OCI-M2 (cell line): ENCODE measurements around the gene SECISBP2L.
"Not testable (repeated sequence)": the region's sequence is repeated elsewhere in the genome, so short reads cannot be mapped to it uniquely, and the experiment has no call there.

Experiments used
- DNase-seq: peaks from one replicate; lab custom pipeline; 2025; ENCODE audit not compliant: unreplicated experiment; lab: John Stamatoyannopoulos, UW

The SECISBP2L gene

GRCh38 chr15:49015896-49016295 is 30.4 kb downstream of the SECISBP2L start:
- no peak for DNase-seq

GRCh38 chr15:48999314-48999713 is 46.9 kb downstream of the SECISBP2L start:
- no peak for DNase-seq

GRCh38 chr15:48996276-48996675 is 50.0 kb downstream of the SECISBP2L start:
- no peak for DNase-seq

GRCh38 chr15:48993380-48993779 is 52.9 kb downstream of the SECISBP2L start:
- no peak for DNase-seq

- DNase-seq = no peak
Measured at GRCh38 chr15:48992545-48992944, 53.7 kb downstream of the SECISBP2L start.

- DNase-seq = no peak
Measured at GRCh38 chr15:48992096-48992495, 54.1 kb downstream of the SECISBP2L start.

GRCh38 chr15:48989170-48989569 is 57.1 kb downstream of the SECISBP2L start:
- DNase-seq = no peak

GRCh38 chr15:48987142-48987541 is 59.1 kb downstream of the SECISBP2L start:
- no peak for DNase-seq

GRCh38 chr15:48986240-48986639 is 60.0 kb downstream of the SECISBP2L start:
- no peak for DNase-seq

GRCh38 chr15:48985516-48985915 is 60.7 kb downstream of the SECISBP2L start:
- DNase-seq = no peak

GRCh38 chr15:48984811-48985352 is 61.4 kb downstream of the SECISBP2L start:
- no peak for DNase-seq

- no peak for DNase-seq
Measured at GRCh38 chr15:48984021-48984710, 62.1 kb downstream of the SECISBP2L start.

- DNase-seq = no peak
Measured at GRCh38 chr15:48983300-48983699, 62.9 kb downstream of the SECISBP2L start.

GRCh38 chr15:48981941-48982340 is 64.3 kb downstream of the SECISBP2L start:
- DNase-seq = no peak

GRCh38 chr15:48978638-48979037 is 67.6 kb downstream of the SECISBP2L start:
- no peak for DNase-seq

GRCh38 chr15:48976444-48977088 is 69.7 kb downstream of the SECISBP2L start:
- no peak for DNase-seq

- no peak for DNase-seq
Measured at GRCh38 chr15:48975472-48976419, 70.5 kb downstream of the SECISBP2L start.

- DNase-seq = no peak
Measured at GRCh38 chr15:48974882-48975281, 71.4 kb downstream of the SECISBP2L start.

- DNase-seq = no peak
Measured at GRCh38 chr15:48972750-48973503, 73.3 kb downstream of the SECISBP2L start.

GRCh38 chr15:48970926-48971325 is 75.3 kb downstream of the SECISBP2L start:
- DNase-seq = not testable (repeated sequence)

GRCh38 chr15:48968066-48968465 is 78.2 kb downstream of the SECISBP2L start:
- no peak for DNase-seq
